Measurements from ENCODE around the gene RAC3. TPM values are rescaled to one million over a fixed set of nuclear protein-coding genes. Genes with fewer than 3 reads are reported as not detected.

Gene RAC3
- total RNA-seq, 1 experiment from 2014 or later: 24.8 TPM

DNA sequence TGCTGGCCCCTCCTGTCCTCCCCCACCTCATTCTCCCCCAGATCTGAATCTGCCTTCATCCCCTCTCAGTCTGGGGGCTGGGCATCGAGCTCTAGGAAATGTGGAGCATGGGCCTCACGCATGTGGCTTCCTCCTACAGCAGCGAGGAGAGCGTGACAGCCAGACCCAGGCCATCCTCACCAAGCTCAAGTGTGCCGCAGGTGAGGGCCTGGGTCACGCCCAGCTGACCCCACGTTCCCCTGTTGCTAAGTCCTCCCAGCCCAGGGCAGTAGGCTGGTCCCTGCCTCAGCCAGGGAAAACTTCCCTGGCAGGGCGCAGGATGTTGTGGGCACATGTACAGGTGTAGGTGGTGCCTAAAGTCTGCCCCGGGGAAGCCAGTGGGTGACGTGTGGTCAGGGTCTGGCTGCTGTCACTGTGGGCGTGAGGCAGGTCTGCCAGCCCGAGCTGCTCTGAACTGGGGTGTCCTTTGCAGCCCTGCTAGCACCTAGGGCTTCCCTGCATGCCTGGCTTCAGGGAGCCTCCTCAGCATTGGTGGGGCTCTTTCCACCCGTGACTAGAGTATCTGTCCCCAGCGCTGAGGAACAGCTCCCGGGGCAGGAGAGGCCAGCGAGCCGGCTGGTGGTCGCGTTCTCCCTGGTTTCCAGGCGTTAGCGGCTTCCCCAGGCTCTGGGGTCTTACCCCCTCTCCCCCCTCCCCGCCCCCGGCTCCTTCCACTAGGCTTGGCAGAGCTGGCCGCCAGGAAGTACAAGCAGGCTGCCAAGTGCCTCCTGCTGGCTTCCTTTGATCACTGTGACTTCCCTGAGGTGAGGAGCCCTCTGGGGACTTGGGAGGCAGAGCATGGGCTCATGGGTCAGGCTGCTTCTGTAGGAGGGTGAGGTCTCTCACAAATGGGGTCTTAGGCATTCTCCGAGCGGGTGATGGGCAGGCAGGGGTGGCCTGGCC lies 23.8 kb downstream of the RAC3 start:
- Histone ChIP-seq H3K4me3 (ENCODE audit: low read depth, low read length, poor library complexity, severe bottlenecking) (no peak overlapping the region), H3K9me3 (ENCODE audit: low read depth, low read length, poor library complexity, severe bottlenecking) (no peaks in the 10 kb centered on the region), H3K36me3 (ENCODE audit: insufficient read depth, low read length, poor library complexity, severe bottlenecking) (peaks cover 53% of the 10 kb centered on the region), H3K4me1 (ENCODE audit: insufficient read depth, low read length, poor library complexity, severe bottlenecking) (peaks cover 9% of the 10 kb centered on the region), H3K27ac (ENCODE audit: low read depth, low read length, poor library complexity, severe bottlenecking) (no peak overlapping the region), H3K27me3 (replicated peaks; ENCODE audit: insufficient read depth, low read depth, low read length, poor library complexity) (no peaks in the 10 kb centered on the region)
- DNase-seq (ENCODE audit: low spot score): peak; percentile 49
- TF ChIP-seq, protein P1, sequence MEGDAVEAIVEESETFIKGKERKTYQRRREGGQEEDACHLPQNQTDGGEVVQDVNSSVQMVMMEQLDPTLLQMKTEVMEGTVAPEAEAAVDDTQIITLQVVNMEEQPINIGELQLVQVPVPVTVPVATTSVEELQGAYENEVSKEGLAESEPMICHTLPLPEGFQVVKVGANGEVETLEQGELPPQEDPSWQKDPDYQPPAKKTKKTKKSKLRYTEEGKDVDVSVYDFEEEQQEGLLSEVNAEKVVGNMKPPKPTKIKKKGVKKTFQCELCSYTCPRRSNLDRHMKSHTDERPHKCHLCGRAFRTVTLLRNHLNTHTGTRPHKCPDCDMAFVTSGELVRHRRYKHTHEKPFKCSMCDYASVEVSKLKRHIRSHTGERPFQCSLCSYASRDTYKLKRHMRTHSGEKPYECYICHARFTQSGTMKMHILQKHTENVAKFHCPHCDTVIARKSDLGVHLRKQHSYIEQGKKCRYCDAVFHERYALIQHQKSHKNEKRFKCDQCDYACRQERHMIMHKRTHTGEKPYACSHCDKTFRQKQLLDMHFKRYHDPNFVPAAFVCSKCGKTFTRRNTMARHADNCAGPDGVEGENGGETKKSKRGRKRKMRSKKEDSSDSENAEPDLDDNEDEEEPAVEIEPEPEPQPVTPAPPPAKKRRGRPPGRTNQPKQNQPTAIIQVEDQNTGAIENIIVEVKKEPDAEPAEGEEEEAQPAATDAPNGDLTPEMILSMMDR (conservative IDR thresholded peaks at IDR 0.05; ENCODE audit: low read depth, low read length): no peak
- TF ChIP-seq EZH2 (IDR thresholded peaks at IDR 0.05; ENCODE audit: borderline replicate concordance, low read depth, low read length, poor library complexity, severe bottlenecking): no peak
- BruUV-seq (replicated peaks): no TSS peak
- CTCF ChIA-PET: interaction anchor here (0.6 kb wide), 1 partner anchor 151 kb away, joined by 4 read pairs; no protein-coding TSS in a partner anchor
- intact Hi-C loops (cut with micrococcal nuclease; ENCODE audit: unreplicated experiment): no loop called here
- POLR2A ChIA-PET (ENCODE audit: low non-redundant PET): no interaction called here

DNA sequence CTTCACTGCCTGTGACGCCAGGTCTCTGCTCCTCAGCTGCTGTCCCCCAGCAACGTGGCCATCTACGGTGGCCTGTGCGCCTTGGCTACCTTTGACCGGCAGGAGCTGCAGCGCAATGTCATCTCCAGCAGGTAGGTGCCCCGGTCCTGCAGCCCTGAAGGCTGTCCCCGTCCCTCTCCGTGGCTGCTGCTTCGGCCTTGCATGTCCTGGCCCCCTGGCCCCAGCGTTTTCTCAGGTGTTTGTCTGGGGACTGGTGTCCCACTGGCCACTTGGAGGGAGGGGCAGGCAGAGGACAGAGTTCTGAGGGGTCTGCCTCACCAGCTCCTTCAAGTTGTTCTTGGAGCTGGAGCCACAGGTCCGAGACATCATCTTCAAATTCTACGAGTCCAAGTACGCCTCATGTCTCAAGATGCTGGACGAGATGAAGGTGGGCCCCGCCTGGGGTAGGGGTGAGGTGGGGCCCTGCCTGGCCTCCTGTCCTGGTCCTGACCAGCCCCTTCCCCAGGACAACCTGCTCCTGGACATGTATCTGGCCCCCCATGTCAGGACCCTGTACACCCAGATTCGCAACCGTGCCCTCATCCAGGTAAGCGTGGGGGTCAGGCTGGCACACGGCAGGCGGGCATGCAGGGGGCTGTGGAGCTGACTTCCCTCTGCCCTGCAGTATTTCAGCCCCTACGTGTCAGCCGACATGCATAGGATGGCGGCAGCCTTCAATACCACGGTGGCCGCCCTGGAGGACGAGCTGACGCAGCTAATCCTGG lies 24.7 kb downstream of the RAC3 start:
- H3K4me1 ChIP-seq (ENCODE audit: insufficient read depth, low read length, poor library complexity, severe bottlenecking): peaks cover 9% of the 10 kb centered on the region
- H3K4me3 ChIP-seq (ENCODE audit: low read depth, low read length, poor library complexity, severe bottlenecking): no peak overlapping the region
- TF ChIP-seq, protein P1 (conservative IDR thresholded peaks at IDR 0.05; ENCODE audit: low read depth, low read length): no peak
- no peak for TF ChIP-seq EZH2 (IDR thresholded peaks at IDR 0.05; ENCODE audit: borderline replicate concordance, low read depth, low read length, poor library complexity, severe bottlenecking)
- ChIA-PET POLR2A (ENCODE audit: low non-redundant PET) (no interaction called here), CTCF (interaction anchor here (0.6 kb wide), 1 partner anchor 150 kb away, joined by 4 read pairs; no protein-coding TSS in a partner anchor)
- no peak overlapping the region for H3K27ac ChIP-seq (ENCODE audit: low read depth, low read length, poor library complexity, severe bottlenecking)
- no peaks in the 10 kb centered on the region for H3K9me3 ChIP-seq (ENCODE audit: low read depth, low read length, poor library complexity, severe bottlenecking)
- BruUV-seq (replicated peaks): no TSS peak
- no peaks in the 10 kb centered on the region for H3K27me3 ChIP-seq (replicated peaks; ENCODE audit: insufficient read depth, low read depth, low read length, poor library complexity)
- DNase-seq (ENCODE audit: low spot score): no peak
- H3K36me3 ChIP-seq (ENCODE audit: insufficient read depth, low read length, poor library complexity, severe bottlenecking): peaks cover 60% of the 10 kb centered on the region
- intact Hi-C loops (cut with micrococcal nuclease; ENCODE audit: unreplicated experiment): no loop called here

DNA sequence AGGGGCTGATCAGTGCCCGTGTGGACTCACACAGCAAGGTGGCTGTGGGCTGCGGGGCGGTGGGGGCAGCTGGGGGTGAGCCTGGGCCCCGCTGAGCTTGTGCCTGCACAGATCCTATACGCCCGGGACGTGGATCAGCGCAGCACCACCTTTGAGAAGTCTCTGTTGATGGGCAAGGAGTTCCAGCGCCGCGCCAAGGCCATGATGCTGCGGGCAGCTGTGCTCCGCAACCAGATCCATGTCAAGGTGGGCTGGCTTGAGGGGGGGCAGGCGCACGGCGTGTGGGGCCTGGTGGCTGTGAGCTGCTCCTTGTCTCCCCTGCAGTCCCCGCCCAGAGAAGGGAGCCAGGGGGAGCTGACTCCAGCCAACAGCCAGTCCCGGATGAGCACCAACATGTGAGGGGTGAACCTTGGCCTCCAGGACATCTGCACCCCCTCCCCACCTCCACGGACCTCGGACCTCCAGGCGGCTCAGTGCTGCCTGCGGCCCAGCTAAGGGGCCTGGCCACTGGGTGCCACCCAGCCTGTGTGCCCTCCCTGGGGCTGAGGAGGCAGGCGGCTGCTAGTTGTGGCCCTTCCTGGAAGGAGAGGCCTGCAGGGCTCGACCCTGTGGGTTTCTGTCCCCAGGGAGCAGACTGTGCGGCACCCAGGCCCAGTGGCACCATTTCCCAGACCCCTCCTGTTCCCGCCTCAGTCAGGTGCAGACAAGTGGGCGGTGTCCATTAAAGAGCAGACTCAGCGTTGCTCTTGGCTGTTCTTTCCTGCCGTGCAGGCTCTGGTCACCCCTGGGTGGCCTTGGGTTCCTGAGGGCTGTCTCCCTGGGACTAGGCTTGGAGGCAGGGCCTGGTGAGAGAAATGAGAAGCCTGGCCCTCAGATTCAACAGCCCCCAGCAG lies 25.5 kb downstream of the RAC3 start:
- intact Hi-C loops (cut with micrococcal nuclease; ENCODE audit: unreplicated experiment): no loop called here
- no peak for DNase-seq (ENCODE audit: low spot score)
- TSS peak; percentile 38 for BruUV-seq (replicated peaks)
- CTCF ChIA-PET: no interaction called here
- POLR2A ChIA-PET (ENCODE audit: low non-redundant PET): no interaction called here
- H3K4me3 ChIP-seq (ENCODE audit: low read depth, low read length, poor library complexity, severe bottlenecking): no peak overlapping the region
- no peak overlapping the region for H3K27ac ChIP-seq (ENCODE audit: low read depth, low read length, poor library complexity, severe bottlenecking)
- TF ChIP-seq, protein P1 (conservative IDR thresholded peaks at IDR 0.05; ENCODE audit: low read depth, low read length): no peak
- TF ChIP-seq EZH2 (IDR thresholded peaks at IDR 0.05; ENCODE audit: borderline replicate concordance, low read depth, low read length, poor library complexity, severe bottlenecking): no peak
- H3K27me3 ChIP-seq (replicated peaks; ENCODE audit: insufficient read depth, low read depth, low read length, poor library complexity): no peaks in the 10 kb centered on the region
- H3K36me3 ChIP-seq (ENCODE audit: insufficient read depth, low read length, poor library complexity, severe bottlenecking): peaks cover 65% of the 10 kb centered on the region
- peaks cover 9% of the 10 kb centered on the region for H3K4me1 ChIP-seq (ENCODE audit: insufficient read depth, low read length, poor library complexity, severe bottlenecking)
- H3K9me3 ChIP-seq (ENCODE audit: low read depth, low read length, poor library complexity, severe bottlenecking): no peaks in the 10 kb centered on the region
